GM12874 (cell line): ENCODE data around the gene INSL6.

Source experiments
- TF ChIP-seq, protein P1 (sequence below): IDR thresholded peaks from 2 replicates; pipeline ENCODE4 v1.5.1; 2011; ENCODE audit warnings: low read depth, mild to moderate bottlenecking, control low read depth, low read length, moderate library complexity; ENCODE audit not compliant: insufficient read depth

Gene INSL6, protein sequence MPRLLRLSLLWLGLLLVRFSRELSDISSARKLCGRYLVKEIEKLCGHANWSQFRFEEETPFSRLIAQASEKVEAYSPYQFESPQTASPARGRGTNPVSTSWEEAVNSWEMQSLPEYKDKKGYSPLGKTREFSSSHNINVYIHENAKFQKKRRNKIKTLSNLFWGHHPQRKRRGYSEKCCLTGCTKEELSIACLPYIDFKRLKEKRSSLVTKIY

DNA sequence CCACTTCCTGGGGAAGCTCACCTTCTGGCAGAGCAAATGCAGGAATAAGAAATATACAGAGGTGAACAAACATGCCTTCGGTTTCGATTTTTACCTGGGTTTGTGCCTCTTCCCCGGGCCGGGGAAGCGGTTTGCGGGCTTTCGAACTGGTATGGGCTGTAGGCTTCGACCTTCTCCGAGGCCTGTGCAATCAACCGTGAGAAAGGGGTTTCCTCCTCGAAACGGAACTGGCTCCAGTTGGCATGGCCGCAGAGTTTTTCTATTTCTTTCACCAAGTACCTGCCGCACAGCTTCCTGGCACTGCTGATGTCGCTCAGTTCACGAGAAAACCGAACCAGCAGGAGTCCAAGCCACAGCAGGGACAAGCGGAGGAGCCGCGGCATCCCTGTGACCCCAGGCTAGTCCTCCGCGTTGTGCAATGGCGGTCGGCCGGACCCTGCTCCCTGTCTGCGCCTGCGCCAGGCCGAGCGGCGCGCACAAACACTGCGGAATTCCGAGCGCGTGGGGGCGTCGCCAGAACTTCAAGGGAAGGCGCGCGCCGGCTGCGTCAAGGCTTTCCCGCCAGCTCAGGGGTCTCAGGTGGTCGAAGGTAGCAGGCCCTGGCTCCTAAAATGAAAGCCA lies at the start of gene INSL6:
TSS of gene INSL6 (minus strand) at position 420 of the 621 bp plus-strand sequence. CDS start at position 383, 37 bp downstream.
- TF ChIP-seq, protein P1, sequence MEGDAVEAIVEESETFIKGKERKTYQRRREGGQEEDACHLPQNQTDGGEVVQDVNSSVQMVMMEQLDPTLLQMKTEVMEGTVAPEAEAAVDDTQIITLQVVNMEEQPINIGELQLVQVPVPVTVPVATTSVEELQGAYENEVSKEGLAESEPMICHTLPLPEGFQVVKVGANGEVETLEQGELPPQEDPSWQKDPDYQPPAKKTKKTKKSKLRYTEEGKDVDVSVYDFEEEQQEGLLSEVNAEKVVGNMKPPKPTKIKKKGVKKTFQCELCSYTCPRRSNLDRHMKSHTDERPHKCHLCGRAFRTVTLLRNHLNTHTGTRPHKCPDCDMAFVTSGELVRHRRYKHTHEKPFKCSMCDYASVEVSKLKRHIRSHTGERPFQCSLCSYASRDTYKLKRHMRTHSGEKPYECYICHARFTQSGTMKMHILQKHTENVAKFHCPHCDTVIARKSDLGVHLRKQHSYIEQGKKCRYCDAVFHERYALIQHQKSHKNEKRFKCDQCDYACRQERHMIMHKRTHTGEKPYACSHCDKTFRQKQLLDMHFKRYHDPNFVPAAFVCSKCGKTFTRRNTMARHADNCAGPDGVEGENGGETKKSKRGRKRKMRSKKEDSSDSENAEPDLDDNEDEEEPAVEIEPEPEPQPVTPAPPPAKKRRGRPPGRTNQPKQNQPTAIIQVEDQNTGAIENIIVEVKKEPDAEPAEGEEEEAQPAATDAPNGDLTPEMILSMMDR, result no peak

DNA sequence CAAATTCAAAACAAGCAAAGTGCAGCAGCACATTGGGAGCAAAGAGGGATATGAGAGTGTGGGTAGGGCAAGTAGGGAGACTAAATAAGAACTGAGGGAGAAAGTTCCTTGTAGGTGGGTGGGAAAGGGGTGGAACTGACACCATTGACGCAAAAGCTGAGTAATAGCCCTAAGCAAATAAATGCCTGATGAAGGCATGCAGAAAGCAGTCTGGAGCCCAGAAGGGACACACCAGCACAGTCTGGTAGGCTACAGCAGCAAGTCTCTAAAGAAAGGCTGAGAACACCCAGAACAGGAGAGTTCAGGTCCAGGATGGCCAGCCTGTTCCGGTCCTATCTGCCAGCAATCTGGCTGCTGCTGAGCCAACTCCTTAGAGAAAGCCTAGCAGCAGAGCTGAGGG lies 45.8 kb upstream of the INSL6 start, which contains the start of gene INSL4:
TSS of gene INSL4 (plus strand) at position 208 of the 400 bp plus-strand sequence. CDS start at position 313, 105 bp downstream.
- TF ChIP-seq, protein P1, result no peak

DNA sequence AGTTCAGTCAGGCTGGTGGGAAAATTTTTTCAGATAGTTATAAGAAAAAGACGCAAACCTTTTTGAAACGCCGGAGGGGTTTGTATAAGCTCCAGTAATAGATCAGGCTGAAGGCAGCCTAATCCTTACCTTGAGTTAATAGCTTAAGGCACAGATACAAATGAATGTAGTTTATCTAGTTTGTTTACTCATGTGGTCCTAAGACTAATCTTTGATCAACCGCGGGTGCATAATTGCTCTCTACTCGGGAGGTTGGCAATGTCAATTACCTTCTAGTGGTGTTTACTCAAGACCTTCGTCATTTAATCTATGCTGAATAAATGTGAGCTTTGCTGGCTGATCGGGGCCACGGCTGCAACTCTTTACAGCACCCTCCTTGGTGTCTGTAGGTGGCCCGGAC lies 45.1 kb upstream of the INSL6 start:
- TF ChIP-seq, protein P1, result no peak

DNA sequence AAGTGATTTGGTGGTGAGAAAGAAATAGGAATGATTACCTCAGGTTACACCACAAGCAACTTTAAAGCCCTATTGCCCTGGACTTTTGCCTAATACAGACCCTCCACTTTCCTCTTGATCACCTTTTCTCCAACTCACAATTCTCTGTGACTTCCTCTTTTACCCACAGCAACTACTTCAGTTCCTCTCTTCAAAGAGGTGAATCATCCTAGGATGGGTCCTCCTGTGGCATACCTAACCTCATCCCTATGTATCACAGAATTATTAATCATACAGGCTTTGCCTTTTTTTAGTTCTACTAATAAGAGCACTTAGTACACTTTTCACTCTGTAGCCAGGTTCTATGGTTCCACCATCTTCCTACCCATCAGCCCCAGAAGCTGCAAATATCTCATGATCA lies 19.6 kb upstream of the INSL6 start:
- TF ChIP-seq, protein P1, result no peak

DNA sequence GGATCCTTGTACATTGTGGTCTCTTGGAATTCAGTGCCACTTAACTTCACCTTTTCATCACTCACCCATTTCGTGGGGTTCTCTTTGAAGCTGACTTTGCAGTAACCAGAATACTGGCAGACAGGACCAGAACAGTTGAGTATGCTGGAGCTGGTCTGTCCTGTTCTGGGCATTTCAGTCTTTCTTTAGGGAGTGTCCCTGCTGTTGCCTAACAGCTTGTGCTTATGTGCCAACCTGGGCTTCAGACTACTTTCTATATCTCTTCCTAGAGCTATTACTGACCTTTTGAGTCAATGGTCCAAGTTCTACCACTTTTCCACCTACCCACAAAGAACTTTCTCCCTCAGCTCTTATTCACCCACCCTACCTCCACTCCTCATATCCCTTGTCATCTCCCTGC lies 10.0 kb upstream of the INSL6 start:
- TF ChIP-seq, protein P1, result no peak

DNA sequence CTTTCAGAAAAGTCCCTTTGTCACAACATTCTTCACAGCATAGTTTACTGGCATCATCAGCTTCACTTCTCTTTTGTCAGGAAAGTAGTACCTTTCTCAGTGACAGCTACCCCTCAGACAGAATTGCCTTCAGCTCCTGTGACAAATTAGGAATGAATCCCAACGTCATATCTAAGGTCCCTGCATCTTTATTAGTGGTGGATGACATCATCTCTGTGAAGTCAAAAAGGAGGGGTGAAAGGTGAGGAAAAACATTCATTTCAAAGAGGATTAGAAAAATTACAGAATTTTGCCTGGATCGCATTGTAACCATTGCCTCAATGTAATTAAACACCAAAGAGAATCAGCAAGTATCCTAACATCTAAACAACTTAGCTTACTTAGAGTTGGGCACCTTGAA lies 7.9 kb upstream of the INSL6 start:
- TF ChIP-seq, protein P1, result no peak

DNA sequence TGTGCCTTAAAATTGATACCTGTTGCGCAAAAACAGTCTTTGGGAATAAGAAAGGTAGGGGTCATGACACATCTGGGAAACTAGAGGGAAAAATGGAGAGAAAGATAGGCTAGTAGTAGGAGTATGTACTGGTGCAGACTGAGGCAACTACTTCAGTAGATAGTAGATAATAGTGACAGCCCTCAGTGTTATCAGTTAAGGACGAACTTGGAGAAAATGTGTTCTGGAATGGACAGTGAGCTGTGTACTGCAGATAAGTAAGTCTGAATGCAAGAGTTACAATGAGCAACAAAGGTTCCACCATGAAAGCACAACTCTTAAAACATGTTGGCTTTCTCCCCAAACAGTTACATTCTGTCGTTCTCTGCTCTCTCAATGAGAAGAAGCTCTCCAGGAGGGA lies 6.5 kb upstream of the INSL6 start:
- TF ChIP-seq, protein P1, result no peak
